ENCODE results near the gene METTL21A. TPM values are rescaled to one million over a fixed set of nuclear protein-coding genes. Genes with fewer than 3 reads are reported as not detected.

Gene METTL21A
- total and polyA plus RNA-seq, 2 of the 13 experiments (the other 11 are each of a cell fraction or from before 2014, with no cell fraction given), result 42.4 to 61.2 TPM

DNA sequence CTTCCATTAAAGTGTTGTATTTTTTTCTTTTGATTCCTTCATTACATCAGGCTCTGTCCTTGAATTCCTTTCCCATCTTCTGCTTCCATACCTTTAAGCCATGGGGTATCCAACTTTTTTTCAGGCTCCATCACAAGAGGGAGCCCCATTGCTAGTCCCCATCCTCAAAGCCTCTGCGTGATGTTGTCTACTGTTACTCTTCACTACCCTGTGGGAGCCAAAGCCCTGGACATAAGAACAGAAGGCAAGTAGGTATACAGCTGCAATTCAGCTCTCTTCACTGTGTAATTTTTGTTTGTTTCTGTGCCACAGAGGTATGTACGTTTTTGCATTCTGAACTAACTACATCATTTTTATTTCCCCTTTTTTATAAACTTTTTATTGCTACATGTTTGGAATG lies 49.6 kb upstream of the METTL21A start:
- ATAC-seq (peak; percentile 83), FAIRE-seq (no peak), DNase-seq (ENCODE audit: low spot score) (peak; percentile 33)
- Histone ChIP-seq H3K9me3 (ENCODE audit: low read length) (no peaks in the 10 kb centered on the region), H2AFZ (ENCODE audit: low read length) (no peak overlapping the region), H3K4me2 (ENCODE audit: low read depth, low read length) (no peak overlapping the region), H3K36me3 (replicated peaks in 1 of 2; ENCODE audit: control insufficient read depth in 1 of 2, insufficient read depth in 2 of 2, low read length in 2 of 2) (no peaks in the 10 kb centered on the region), H4K20me1 (ENCODE audit: insufficient read depth, low read length) (no peaks in the 10 kb centered on the region), H3K4me3 (replicated peaks in 1 of 3; ENCODE audit: insufficient read depth in 1 of 3, low read depth in 2 of 3, low read length in 3 of 3) (no peak overlapping the region), H3K9ac (ENCODE audit: insufficient read depth, low read depth, low read length) (no peak overlapping the region), H3K27me3 (ENCODE audit: control insufficient read depth in 1 of 2, insufficient read depth in 2 of 2, low read length in 2 of 2) (no peaks in the 10 kb centered on the region), H3K4me1 (ENCODE audit: insufficient read depth, low read length) (no peaks in the 10 kb centered on the region), H3K27ac (ENCODE audit: extremely low read length, insufficient read depth, low read length) (no peak overlapping the region), H3K79me2 (ENCODE audit: insufficient read depth, low read length) (no peaks in the 10 kb centered on the region)
- 7% methylated on average over 2 of the region's 2 CpGs for WGBS (ENCODE audit: low lambda C conversion rate)
- intact Hi-C loops (cut with micrococcal nuclease; ENCODE audit: unreplicated experiment) (no loop called here), in situ Hi-C loops (cut with HindIII; ENCODE audit: extremely low pct_ligation_motif_present, low pct_unique_long_range_greater_than_20kb) (no loop called here)
- TF ChIP-seq STAG1 (CRISPR knock-in tag; IDR thresholded peaks at IDR 0.05) (peak; percentile 50), NFYB (CRISPR knock-in tag; IDR thresholded peaks at IDR 0.05) (no peak), ZNF317 (CRISPR knock-in tag; IDR thresholded peaks at IDR 0.05) (peak; percentile 93), FIP1L1 (IDR thresholded peaks at IDR 0.05; ENCODE audit: borderline replicate concordance, insufficient read depth, low read depth, low read length) (no peak), ATM (IDR thresholded peaks at IDR 0.05; ENCODE audit: borderline replicate concordance) (no peak), PAWR (CRISPR knock-in tag; IDR thresholded peaks at IDR 0.05; ENCODE audit: borderline replicate concordance) (no peak), KDM3A (CRISPR knock-in tag; IDR thresholded peaks at IDR 0.05; ENCODE audit: low read depth) (no peak), ZKSCAN5 (CRISPR knock-in tag; IDR thresholded peaks at IDR 0.05) (no peak), ZNF136 (CRISPR knock-in tag; IDR thresholded peaks at IDR 0.05; ENCODE audit: low read depth) (no peak), U2AF2 (IDR thresholded peaks at IDR 0.05; ENCODE audit: low read depth, low read length) (no peak), XBP1 (CRISPR knock-in tag; IDR thresholded peaks at IDR 0.05) (no peak), SMC3 (IDR thresholded peaks at IDR 0.05; ENCODE audit: low read length) (peak; percentile 24; the same call in 1 of the 2 replicates), TARDBP (CRISPR knock-in tag; IDR thresholded peaks at IDR 0.05) (no peak), ATAD3A (CRISPR knock-in tag; IDR thresholded peaks at IDR 0.05) (no peak), NRL (CRISPR knock-in tag; IDR thresholded peaks at IDR 0.05; ENCODE audit: borderline replicate concordance) (no peak)
- TF ChIP-seq, protein P1, sequence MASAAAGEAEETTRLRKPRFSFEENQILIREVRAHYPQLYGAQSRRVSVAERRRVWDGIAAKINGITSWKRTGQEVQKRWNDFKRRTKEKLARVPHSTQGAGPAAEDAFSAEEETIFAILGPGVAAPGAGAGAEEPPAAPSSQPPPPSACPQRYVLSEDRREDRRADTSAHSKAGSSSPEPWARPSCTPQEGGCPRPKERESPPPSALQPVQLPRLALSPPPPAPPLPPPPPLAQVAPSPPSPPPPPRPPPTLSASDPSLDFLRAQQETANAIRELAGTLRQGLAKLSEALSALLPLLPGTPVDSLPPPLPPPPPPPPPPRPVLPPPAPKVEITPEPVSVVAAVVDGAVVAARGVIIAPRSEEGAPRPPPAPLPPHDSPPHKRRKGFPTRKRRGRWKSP (CRISPR knock-in tag; IDR thresholded peaks at IDR 0.05), result no peak
- TF ChIP-seq, protein P2, sequence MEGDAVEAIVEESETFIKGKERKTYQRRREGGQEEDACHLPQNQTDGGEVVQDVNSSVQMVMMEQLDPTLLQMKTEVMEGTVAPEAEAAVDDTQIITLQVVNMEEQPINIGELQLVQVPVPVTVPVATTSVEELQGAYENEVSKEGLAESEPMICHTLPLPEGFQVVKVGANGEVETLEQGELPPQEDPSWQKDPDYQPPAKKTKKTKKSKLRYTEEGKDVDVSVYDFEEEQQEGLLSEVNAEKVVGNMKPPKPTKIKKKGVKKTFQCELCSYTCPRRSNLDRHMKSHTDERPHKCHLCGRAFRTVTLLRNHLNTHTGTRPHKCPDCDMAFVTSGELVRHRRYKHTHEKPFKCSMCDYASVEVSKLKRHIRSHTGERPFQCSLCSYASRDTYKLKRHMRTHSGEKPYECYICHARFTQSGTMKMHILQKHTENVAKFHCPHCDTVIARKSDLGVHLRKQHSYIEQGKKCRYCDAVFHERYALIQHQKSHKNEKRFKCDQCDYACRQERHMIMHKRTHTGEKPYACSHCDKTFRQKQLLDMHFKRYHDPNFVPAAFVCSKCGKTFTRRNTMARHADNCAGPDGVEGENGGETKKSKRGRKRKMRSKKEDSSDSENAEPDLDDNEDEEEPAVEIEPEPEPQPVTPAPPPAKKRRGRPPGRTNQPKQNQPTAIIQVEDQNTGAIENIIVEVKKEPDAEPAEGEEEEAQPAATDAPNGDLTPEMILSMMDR (CRISPR knock-in tag; IDR thresholded peaks at IDR 0.05), result peak; percentile 44
- ChIA-PET POLR2A (interaction anchor here (1.6 kb wide), 1 partner anchor 36 kb away, joined by 4 read pairs; the partner anchor contains the start of gene CCNYL1), CTCF (ENCODE audit: low intra/inter-chr PET ratio, low total read pairs) (interaction anchor here (1.1 kb wide), 1 partner anchor 397 kb away, joined by 5 read pairs; no protein-coding TSS in a partner anchor)
- no TSS peak for BruUV-seq (replicated peaks)

All from HepG2 (cell line).